HCT116 (cell line): ENCODE results near the gene ATRIP. TPM values are rescaled to one million over a fixed set of nuclear protein-coding genes. Genes with fewer than 3 reads are reported as not detected.

Experiments used
- ATAC-seq: fragments of 200-7000 bp; cut with Tn5 transposase; 2 replicates; pipeline ENCODE4 v1.9.1; 2020; ENCODE audit warnings: mild to moderate bottlenecking, moderate library complexity
- BruUV-seq: library from RNA; stranded (reverse); fragments of 400-500 nt; replicated peaks from 2 replicates; lab custom pipeline; 2021; lab: Mats Ljungman, UMichigan
- CTCF ChIA-PET: fragments of 300-600 bp; sonication (Branson Sonifier 250); formaldehyde crosslinking; loops from one replicate; lab custom pipeline; 2021; ENCODE audit warnings: antibody characterized with exemption; lab: Charles Lee
- POLR2A ChIA-PET: fragments of 300-600, 350-600 bp; sonication (Branson Sonifier 250); formaldehyde crosslinking; loops from one replicate; lab custom pipeline; 2021; ENCODE audit warnings: antibody characterized with exemption; lab: Charles Lee
- RAD21 ChIA-PET, 2 experiments: fragments of 300-600 bp; sonication (Branson Sonifier 250); formaldehyde crosslinking; loops; one replicate each; lab custom pipeline; 2023; ENCODE audit warnings: low total read pairs in 2 of 2; ENCODE audit not compliant: uncharacterized antibody in 2 of 2, unreplicated experiment in 2 of 2, low non-redundant PET in 1 of 2; lab: Charles Lee
- DNase-seq: peaks from one replicate; pipeline ENCODE4 v3.0.0-alpha.2; 2010; ENCODE audit warnings: low read depth, low spot score
- H2AFZ ChIP-seq: fragments of 200-600 bp; shearing (Covaris generic), sonication (generic); 2 replicates; pipeline ENCODE4 v1.6.1; 2017; ENCODE audit warnings: low read depth, mixed run types, mixed read lengths, antibody characterized with exemption, low read length; ENCODE audit not compliant: poor library complexity, severe bottlenecking
- H3K27ac ChIP-seq: 2 replicates; pipeline ENCODE4 v1.5.1; 2012; ENCODE audit warnings: low read depth, low read length
- H3K27me3 ChIP-seq: fragments of 200-600 bp; sonication (generic); 2 replicates; pipeline ENCODE4 v1.6.1; 2016; ENCODE audit warnings: mixed run types, low read length, mixed read lengths; ENCODE audit not compliant: insufficient read depth
- H3K36me3 ChIP-seq, 2 experiments: fragments of 200-500 bp in 1 of 2; fragments of 200-600 bp in 1 of 2; sonication (Bioruptor generic) in 1 of 2; sonication (generic) in 1 of 2; 2 replicates each; pipeline versions ENCODE4 v1.5.1 to v1.6.1; 2014 to 2016; ENCODE audit warnings: low read length in 2 of 2, inconsistent platforms in 1 of 2, mixed read lengths in 1 of 2, mixed run types in 1 of 2; ENCODE audit not compliant: insufficient read depth in 2 of 2, control insufficient read depth in 1 of 2
- H3K4me1 ChIP-seq, 2 experiments: fragments of 200-600 bp in 1 of 2; sonication (generic) in 1 of 2; 2 replicates each; pipeline versions ENCODE4 v1.5.1 to v1.6.1; 2012 to 2017; ENCODE audit warnings: low read length in 2 of 2, inconsistent platforms in 1 of 2, mild to moderate bottlenecking in 1 of 2, mixed read lengths in 1 of 2, mixed run types in 1 of 2, moderate library complexity in 1 of 2; ENCODE audit not compliant: insufficient read depth in 2 of 2, control insufficient read depth in 1 of 2
- H3K4me2 ChIP-seq: fragments of 200-600 bp; sonication (generic); 2 replicates; pipeline ENCODE4 v1.6.1; 2017; ENCODE audit warnings: mixed run types, low read length, mixed read lengths
- H3K4me3 ChIP-seq, 2 experiments: fragments of 200-600 bp in 1 of 2; sonication (generic) in 1 of 2; replicated peaks in 1 of 2; 2 replicates each; pipeline ENCODE4 v1.5.1; 2011 to 2016; ENCODE audit warnings: low read length in 2 of 2, control low read depth in 1 of 2, low read depth in 1 of 2, mild to moderate bottlenecking in 1 of 2, mixed read lengths in 1 of 2, mixed run types in 1 of 2
- H3K79me2 ChIP-seq: fragments of 200-600 bp; sonication (generic); 2 replicates; pipeline ENCODE4 v1.6.1; 2017; ENCODE audit warnings: mild to moderate bottlenecking, mixed run types, low read length, moderate library complexity, mixed read lengths; ENCODE audit not compliant: insufficient read depth
- H3K9ac ChIP-seq: fragments of 200-600 bp; sonication (generic); 2 replicates; pipeline ENCODE4 v1.6.1; 2016; ENCODE audit warnings: low read length, mixed read lengths
- H3K9me2 ChIP-seq: fragments of 200-600 bp; sonication (generic), shearing (Covaris generic); 2 replicates; pipeline ENCODE4 v1.6.1; 2017; ENCODE audit warnings: mixed run types, mild to moderate bottlenecking, moderate library complexity; ENCODE audit not compliant: insufficient read depth
- H3K9me3 ChIP-seq, 2 experiments: fragments of 200-500 bp in 1 of 2; fragments of 200-600 bp in 1 of 2; sonication (Bioruptor generic) in 1 of 2; sonication (generic) in 1 of 2; 2 replicates each; pipeline ENCODE4 v1.6.1; 2014 to 2017; ENCODE audit warnings: low read length in 2 of 2, mixed read lengths in 2 of 2, inconsistent platforms in 1 of 2, low read depth in 1 of 2, mild to moderate bottlenecking in 1 of 2, mixed run types in 1 of 2, moderate library complexity in 1 of 2; ENCODE audit not compliant: control insufficient read depth in 1 of 2, insufficient read depth in 1 of 2
- H4K20me1 ChIP-seq: fragments of 200-600 bp; sonication (generic), shearing (Covaris generic); 2 replicates; pipeline ENCODE4 v1.6.1; 2017; ENCODE audit warnings: mixed run types, mild to moderate bottlenecking, moderate library complexity; ENCODE audit not compliant: insufficient read depth
- ATF3 ChIP-seq: IDR thresholded peaks from 2 replicates; pipeline ENCODE4 v1.6.1; 2012
- CBX3 ChIP-seq: IDR thresholded peaks from 2 replicates; pipeline ENCODE4 v1.6.1; 2012; ENCODE audit warnings: low read depth
- CEBPB ChIP-seq: IDR thresholded peaks from 2 replicates; pipeline ENCODE4 v1.6.1; 2012; ENCODE audit warnings: low read depth
- CTCF ChIP-seq, 3 experiments: fragments of 200-600 bp in 1 of 3; sonication (generic) in 1 of 3; IDR thresholded peaks in 2 of 3; conservative IDR thresholded peaks in 1 of 3; 2 replicates each; pipeline ENCODE4 v1.5.1; 2012 to 2017; ENCODE audit warnings: low read depth in 2 of 3, low read length in 2 of 3, antibody characterized with exemption in 1 of 3, borderline replicate concordance in 1 of 3, control low read depth in 1 of 3, mild to moderate bottlenecking in 1 of 3, mixed read lengths in 1 of 3, mixed run types in 1 of 3, moderate library complexity in 1 of 3; ENCODE audit not compliant: insufficient read depth in 1 of 3
- REST ChIP-seq: IDR thresholded peaks from 2 replicates; pipeline ENCODE4 v1.6.1; 2012; ENCODE audit warnings: low read depth
- intact Hi-C: fragments of 100-400 bp; cut with micrococcal nuclease; formaldehyde crosslinking; loops from 2 replicates; pipeline ENCODE4 v1.10.0; 2022
- total RNA-seq: library from RNA; stranded (reverse); gene quantifications from one replicate; pipeline ENCODE4 v1.2.1, GENCODE V29; 2021; ENCODE audit not compliant: unreplicated experiment
- TF ChIP-seq, protein P1 (sequence below): IDR thresholded peaks from 2 replicates; pipeline ENCODE4 v1.6.1; 2011; ENCODE audit warnings: mild to moderate bottlenecking, low read length, moderate library complexity; ENCODE audit not compliant: insufficient replicate concordance; ENCODE audit errors: extremely low read depth

The ATRIP gene
- total RNA-seq, 1 experiment from 2014 or later: 15.6 TPM

DNA sequence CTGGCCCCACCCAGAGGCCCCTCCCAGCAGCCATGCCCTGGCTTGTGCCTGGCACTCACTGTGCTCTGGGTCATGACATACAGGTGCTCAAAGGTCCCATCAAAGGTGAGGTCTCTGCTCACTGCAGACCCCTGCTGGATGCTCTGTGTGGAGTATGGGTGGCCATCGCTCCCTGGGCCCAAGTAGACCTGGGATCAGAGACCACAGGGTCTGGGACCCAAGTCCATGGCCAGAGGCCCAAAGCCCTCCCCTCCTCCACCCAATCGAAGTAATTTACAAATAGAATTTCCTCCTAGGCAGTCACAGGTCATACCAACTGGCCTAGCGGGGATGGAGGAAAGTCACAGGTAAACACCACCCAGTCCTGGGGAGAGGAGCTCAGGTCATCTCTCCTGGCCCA is 24.3 kb upstream of the ATRIP start:
- Histone ChIP-seq H3K27ac (no peak overlapping the region), H4K20me1 (no peaks in the 10 kb centered on the region), H3K4me1 (no peaks in the 10 kb centered on the region; a peak in 1 of 4 replicates), H3K4me3 (no peak overlapping the region), H3K9me2 (no peaks in the 10 kb centered on the region), H3K9me3 (no peaks in the 10 kb centered on the region), H2AFZ (no peak overlapping the region), H3K36me3 (no peaks in the 10 kb centered on the region), H3K4me2 (no peak overlapping the region), H3K79me2 (no peaks in the 10 kb centered on the region), H3K9ac (no peak overlapping the region), H3K27me3 (no peaks in the 10 kb centered on the region)
- RAD21 ChIA-PET: no interaction called here
- BruUV-seq: no TSS peak
- ATAC-seq (peak; percentile 57), DNase-seq (no peak)
- intact Hi-C loops: no loop called here
- CTCF ChIA-PET: interaction anchor here (2.0 to 3.5 kb wide), 2 partner anchors 14 to 21 kb away, joined by 7 to 18 read pairs; no protein-coding TSS in a partner anchor
- TF ChIP-seq, protein P1, sequence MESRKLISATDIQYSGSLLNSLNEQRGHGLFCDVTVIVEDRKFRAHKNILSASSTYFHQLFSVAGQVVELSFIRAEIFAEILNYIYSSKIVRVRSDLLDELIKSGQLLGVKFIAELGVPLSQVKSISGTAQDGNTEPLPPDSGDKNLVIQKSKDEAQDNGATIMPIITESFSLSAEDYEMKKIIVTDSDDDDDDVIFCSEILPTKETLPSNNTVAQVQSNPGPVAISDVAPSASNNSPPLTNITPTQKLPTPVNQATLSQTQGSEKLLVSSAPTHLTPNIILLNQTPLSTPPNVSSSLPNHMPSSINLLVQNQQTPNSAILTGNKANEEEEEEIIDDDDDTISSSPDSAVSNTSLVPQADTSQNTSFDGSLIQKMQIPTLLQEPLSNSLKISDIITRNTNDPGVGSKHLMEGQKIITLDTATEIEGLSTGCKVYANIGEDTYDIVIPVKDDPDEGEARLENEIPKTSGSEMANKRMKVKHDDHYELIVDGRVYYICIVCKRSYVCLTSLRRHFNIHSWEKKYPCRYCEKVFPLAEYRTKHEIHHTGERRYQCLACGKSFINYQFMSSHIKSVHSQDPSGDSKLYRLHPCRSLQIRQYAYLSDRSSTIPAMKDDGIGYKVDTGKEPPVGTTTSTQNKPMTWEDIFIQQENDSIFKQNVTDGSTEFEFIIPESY: no peak
- no peak for TF ChIP-seq ATF3
- no peak for TF ChIP-seq REST
- TF ChIP-seq CTCF (IDR thresholded peaks at IDR 0.05 in 2 of 3, conservative IDR thresholded peaks at IDR 0.05 in 1 of 3; ENCODE audit: borderline replicate concordance in 1 of 3, insufficient read depth in 1 of 3, low read depth in 2 of 3, low read length in 2 of 3): peak in 2 of 3 experiments; percentile 25 to 36; a peak in 3 of 6 replicates
- no peak for TF ChIP-seq CBX3
- TF ChIP-seq CEBPB: no peak
- POLR2A ChIA-PET: no interaction called here
